K562 (cell line): ENCODE results near the gene DOCK8. TPM values are rescaled to one million over a fixed set of nuclear protein-coding genes. Genes with fewer than 3 reads are reported as not detected.

ENCODE experiments used
- ATAC-seq: fragments of 200-7000 bp; cut with Tn5 transposase; 3 replicates; pipeline ENCODE4 v1.9.1; 2020; ENCODE audit warnings: moderate library complexity
- BruUV-seq: library from RNA; stranded (reverse); fragments of 400-500 nt; replicated peaks from 2 replicates; lab custom pipeline; 2021; lab: Mats Ljungman, UMichigan
- CTCF ChIA-PET: fragments of 300-600 bp; formaldehyde crosslinking; extraction: SDS; loops from one replicate; lab custom pipeline; 2021; ENCODE audit warnings: low intra/inter-chr PET ratio; lab: Yijun Ruan, JAX
- POLR2A ChIA-PET: fragments of 300-600, 350-650 bp; sonication (Branson Sonifier 250); formaldehyde crosslinking; extraction: SDS; loops from one replicate; lab custom pipeline; 2021; ENCODE audit warnings: antibody characterized with exemption, inconsistent platforms; lab: Yijun Ruan, JAX
- DNase-seq, 4 experiments: peaks; one replicate each; pipeline versions ENCODE4 v3.0.0 to v3.0.0-alpha.2; 2011 to 2018; ENCODE audit warnings: low spot score in 3 of 4, mixed read lengths in 3 of 4; ENCODE audit errors: extremely low read depth in 1 of 4
- FAIRE-seq: peaks from 2 replicates; lab custom pipeline; 2011; peaks lifted over from hg19 to GRCh38; lab: Jason Lieb, UNC
- H2AFZ ChIP-seq: 2 replicates; pipeline ENCODE4 v1.6.0; 2011; ENCODE audit warnings: low read depth, low read length, control low read depth, inconsistent platforms
- H3K27ac ChIP-seq: fragments of 200-600 bp; 3 replicates; pipeline ENCODE4 v1.8.0; 2011; ENCODE audit warnings: low read depth, mild to moderate bottlenecking, control low read depth, inconsistent platforms, low read length, moderate library complexity, mixed read lengths; ENCODE audit errors: extremely low read depth
- H3K27me3 ChIP-seq, 2 experiments: fragments of 300-600 bp in 1 of 2; 2 replicates in 1 of 2; 3 replicates in 1 of 2; pipeline versions ENCODE4 v1.6.0 to v1.8.0; 2011; ENCODE audit warnings: inconsistent platforms in 2 of 2, low read length in 2 of 2, mild to moderate bottlenecking in 1 of 2, mixed read lengths in 1 of 2, moderate library complexity in 1 of 2; ENCODE audit not compliant: control insufficient read depth in 2 of 2, insufficient read depth in 2 of 2
- H3K36me3 ChIP-seq: fragments of 300-600 bp; 3 replicates; pipeline ENCODE4 v1.8.0; 2011; ENCODE audit warnings: mild to moderate bottlenecking, low read length, inconsistent platforms; ENCODE audit not compliant: control insufficient read depth, insufficient read depth
- H3K4me1 ChIP-seq, 2 experiments: fragments of 200-600 bp in 1 of 2; replicated peaks in 1 of 2; 2 replicates in 1 of 2; 3 replicates in 1 of 2; pipeline versions ENCODE4 v1.5.1 to v1.8.0; 2011; ENCODE audit warnings: inconsistent platforms in 2 of 2, low read length in 2 of 2, mild to moderate bottlenecking in 1 of 2, mixed read lengths in 1 of 2, moderate library complexity in 1 of 2; ENCODE audit not compliant: control insufficient read depth in 2 of 2, insufficient read depth in 2 of 2
- H3K4me2 ChIP-seq: 2 replicates; pipeline ENCODE4 v1.6.1; 2011; ENCODE audit warnings: low read length, control low read depth, inconsistent platforms, mixed read lengths; ENCODE audit not compliant: insufficient read depth
- H3K4me3 ChIP-seq: fragments of 200-600 bp; sonication (generic), shearing (Covaris generic); 2 replicates; pipeline ENCODE4 v1.5.1; 2016; ENCODE audit warnings: control low read depth, inconsistent platforms
- H3K79me2 ChIP-seq: fragments of 200-600 bp; 3 replicates; pipeline ENCODE4 v1.8.0; 2011; ENCODE audit warnings: low read length, inconsistent platforms; ENCODE audit not compliant: control insufficient read depth, insufficient read depth
- H3K9ac ChIP-seq, 2 experiments: 2 replicates each; pipeline versions ENCODE4 v1.6.0 to v1.6.1; 2011; ENCODE audit warnings: low read depth in 2 of 2, low read length in 2 of 2, control low read depth in 1 of 2, inconsistent platforms in 1 of 2, mild to moderate bottlenecking in 1 of 2, mixed read lengths in 1 of 2; ENCODE audit not compliant: insufficient read depth in 1 of 2
- H3K9me1 ChIP-seq: one replicate; pipeline ENCODE4 v1.6.0; 2011; ENCODE audit warnings: inconsistent platforms, mild to moderate bottlenecking, low read length, moderate library complexity; ENCODE audit not compliant: control insufficient read depth, insufficient read depth
- H3K9me3 ChIP-seq: replicated peaks from 2 replicates; pipeline ENCODE4 v1.5.1; 2011; ENCODE audit warnings: low read depth, low read length, inconsistent platforms; ENCODE audit not compliant: control insufficient read depth, insufficient read depth
- H4K20me1 ChIP-seq: replicated peaks from 2 replicates; pipeline ENCODE4 v1.6.1; 2011; ENCODE audit warnings: low read length, inconsistent platforms, mixed read lengths; ENCODE audit not compliant: control insufficient read depth, insufficient read depth
- ARID1B ChIP-seq: fragments of 450-650 bp; IDR thresholded peaks from 2 replicates; pipeline ENCODE4 v1.6.1; 2016; ENCODE audit warnings: antibody characterized with exemption, mild to moderate bottlenecking, inconsistent platforms
- ATF6 ChIP-seq: sonication (generic); formaldehyde crosslinking; IDR thresholded peaks from 2 replicates; pipeline ENCODE4 v1.4.0; 2020; ENCODE audit warnings: mild to moderate bottlenecking, missing genetic modification reagents
- BMI1 ChIP-seq: fragments of 150-350 bp; IDR thresholded peaks from 2 replicates; pipeline ENCODE4 v1.6.1; 2014; ENCODE audit warnings: low read length
- CREBBP ChIP-seq: IDR thresholded peaks from one replicate; pipeline ENCODE4 v1.6.1; 2012; ENCODE audit warnings: low read depth, mild to moderate bottlenecking, control low read depth, inconsistent platforms, low read length
- DDX20 ChIP-seq: fragments of 450-650 bp; IDR thresholded peaks from 2 replicates; pipeline ENCODE4 v1.6.1; 2016; ENCODE audit warnings: missing genetic modification characterization, low read depth, mild to moderate bottlenecking, missing compliant biosample characterization, moderate library complexity
- EP400 ChIP-seq: fragments of 450-650 bp; IDR thresholded peaks from 2 replicates; pipeline ENCODE4 v1.6.1; 2017; ENCODE audit warnings: antibody characterized with exemption, mild to moderate bottlenecking, moderate library complexity
- EWSR1 ChIP-seq: fragments of 450-650 bp; IDR thresholded peaks from 2 replicates; pipeline ENCODE4 v1.6.1; 2018; ENCODE audit warnings: borderline replicate concordance, mild to moderate bottlenecking, low read depth, moderate library complexity; ENCODE audit not compliant: partially characterized antibody
- NRF1 ChIP-seq, 2 experiments: fragments of 450-650 bp; IDR thresholded peaks in 1 of 2; conservative IDR thresholded peaks in 1 of 2; 2 replicates each; pipeline ENCODE4 v1.6.1; 2014; ENCODE audit warnings: mild to moderate bottlenecking in 2 of 2
- SIN3B ChIP-seq: fragments of 450-650 bp; IDR thresholded peaks from 2 replicates; pipeline ENCODE4 v1.6.1; 2017; ENCODE audit warnings: low read depth, mild to moderate bottlenecking, moderate library complexity
- SMAD3 ChIP-seq: fragments of 450-650 bp; formaldehyde crosslinking; conservative IDR thresholded peaks from 2 replicates; pipeline ENCODE4 v1.4.0; 2020; ENCODE audit warnings: mild to moderate bottlenecking
- SMC3 ChIP-seq: conservative IDR thresholded peaks from 2 replicates; pipeline ENCODE4 v1.6.1; 2011; ENCODE audit warnings: low read depth, low read length, improper control_type of control experiment; ENCODE audit not compliant: insufficient read depth
- TEAD4 ChIP-seq, 2 experiments: sonication (generic) in 1 of 2; formaldehyde crosslinking in 1 of 2; IDR thresholded peaks; 2 replicates each; pipeline versions ENCODE4 v1.6.1 to v1.8.0; 2012 to 2022; ENCODE audit warnings: borderline replicate concordance in 1 of 2, inconsistent platforms in 1 of 2, low read length in 1 of 2, mild to moderate bottlenecking in 1 of 2, missing genetic modification reagents in 1 of 2
- ZBTB1 ChIP-seq: sonication (generic); formaldehyde crosslinking; IDR thresholded peaks from 2 replicates; pipeline ENCODE4 v1.8.1; 2023; ENCODE audit warnings: missing genetic modification reagents, low read depth, mild to moderate bottlenecking, borderline replicate concordance
- ZFX ChIP-seq: sonication (generic); formaldehyde crosslinking; IDR thresholded peaks from 2 replicates; pipeline ENCODE4 v1.8.0; 2022; ENCODE audit warnings: mild to moderate bottlenecking, missing genetic modification reagents, moderate library complexity
- ZNF561 ChIP-seq: fragments of 450-650 bp; formaldehyde crosslinking; conservative IDR thresholded peaks from 2 replicates; pipeline ENCODE4 v1.4.0; 2020; ENCODE audit warnings: mild to moderate bottlenecking, moderate library complexity
- ZNF592 ChIP-seq: fragments of 450-650 bp; IDR thresholded peaks from 2 replicates; pipeline ENCODE4 v1.6.1; 2017; ENCODE audit warnings: antibody characterized with exemption, mild to moderate bottlenecking
- ZNF76 ChIP-seq: fragments of 250-450 bp; sonication (Bioruptor Pico); IDR thresholded peaks from 2 replicates; pipeline ENCODE4 v1.4.0; 2020; ENCODE audit warnings: mild to moderate bottlenecking, moderate library complexity, borderline replicate concordance
- WGBS: fragments of 100-300 bp; shearing (Covaris generic); methylation state at CpG from one replicate; pipeline ENCODE4 v1.1.6; 2016; ENCODE audit warnings: low coverage, mixed read lengths; ENCODE audit not compliant: insufficient coverage; ENCODE audit errors: missing lambda C conversion rate; 5-methylcytosine and 5-hydroxymethylcytosine counted together
- in situ Hi-C: fragments of 300-500 bp; cut with MboI; formaldehyde crosslinking; loops from 4 replicates; pipeline ENCODE4 v1.15.0; 2018; ENCODE audit warnings: inconsistent platforms, mixed read lengths
- intact Hi-C: fragments of 100-400 bp; cut with micrococcal nuclease; formaldehyde crosslinking; loops from 2 replicates; pipeline ENCODE4 v1.14.2; 2022
- polyA plus RNA-seq, 8 experiments: library from polyadenylated mRNA; depleted of rRNA in 4 of 8; stranded (reverse) in 5 of 8; unstranded in 3 of 8; fragments of >200 nt; fragmentation: Nextera tagmentation in 2 of 8; fragmentation: Illumina TruSeq in 1 of 8; extraction: Ambion mirVana in 2 of 8; extraction: Trizol in 1 of 8; gene quantifications; 2 replicates each; pipeline versions ENCODE4 v1.2.1 to v1.2.3, GENCODE V29; 2011 to 2014; ENCODE audit warnings: inconsistent platforms in 1 of 8, missing spikeins in 1 of 8
- total RNA-seq, 7 experiments: library from RNA; depleted of rRNA in 6 of 7; stranded (reverse); fragments of >200 nt in 6 of 7; fragmentation: Illumina TruSeq in 2 of 7; extraction: Trizol in 2 of 7; gene quantifications; 2 replicates each; pipeline versions ENCODE4 v1.2.1 to v1.2.3, GENCODE V29; 2011 to 2021; ENCODE audit warnings: low replicate concordance in 1 of 7

Gene DOCK8
- total and polyA plus RNA-seq, 9 of the 15 experiments (the other 6 are each of a cell fraction or from before 2014, with no cell fraction given), result 14.4 to 53.8 (median 25.1) TPM

GRCh38 chr9:270657-271237, 56.1 kb downstream of the DOCK8 start:
- Histone ChIP-seq H3K9me1 (no peaks in the 10 kb centered on the region), H4K20me1 (no peaks in the 10 kb centered on the region), H3K9me3 (no peaks in the 10 kb centered on the region; the same call in 1 of the 2 replicates), H3K9ac (peak overlapping the region in 1 of 2 experiments; percentile 40; a peak in 2 of 4 replicates), H2AFZ (peak overlapping the region; percentile 68; the same call in 1 of the 2 replicates), H3K4me2 (no peak overlapping the region), H3K36me3 (peaks cover 8% of the 10 kb centered on the region; the same call in 2 of the 3 replicates), H3K79me2 (peaks cover 36% of the 10 kb centered on the region), H3K4me3 (no peak overlapping the region), H3K27me3 (no peaks in the 10 kb centered on the region), H3K4me1 (peaks cover 0 to 36% of the 10 kb centered on the region in 2 experiments; a peak in 2 of 5 replicates), H3K27ac (peak overlapping the region; percentile 98; the same call in 2 of the 3 replicates)
- FAIRE-seq, result no peak
- CTCF ChIA-PET, result no interaction called here
- 39% methylated on average over 2 of the region's 2 CpGs for WGBS
- POLR2A ChIA-PET, result no interaction called here
- in situ Hi-C loops, result no loop called here
- ATAC-seq, result no peak
- no TSS peak for BruUV-seq
- intact Hi-C loops, result no loop called here
- DNase-seq, result no peak
- TF ChIP-seq TEAD4 (IDR thresholded peaks at IDR 0.05; ENCODE audit: low read length) (no peak), TEAD4 (CRISPR knock-in tag; IDR thresholded peaks at IDR 0.05; ENCODE audit: borderline replicate concordance) (no peak), EWSR1 (no peak), SMAD3 (CRISPR knock-in tag) (no peak), SIN3B (no peak), ZNF561 (no peak), ZFX (no peak), ZNF592 (peak; percentile 72), ARID1B (no peak), ZBTB1 (CRISPR knock-in tag) (no peak), BMI1 (no peak), EP400 (peak; percentile 14; the same call in 1 of the 2 replicates), SMC3 (no peak), DDX20 (tag) (no peak), CREBBP (no peak), ZNF76 (CRISPR knock-in tag) (no peak), NRF1 (conservative IDR thresholded peaks at IDR 0.05 in 1 of 2, IDR thresholded peaks at IDR 0.05 in 1 of 2) (no peak), ATF6 (CRISPR knock-in tag) (no peak)
